ENCODE results near the gene THEMIS2.

Gene THEMIS2

GRCh38 chr1:27894521-27894920 lies 22.2 kb downstream of the THEMIS2 start:
- TF ChIP-seq CTCF (IDR thresholded peaks at IDR 0.05; ENCODE audit: control insufficient read depth, insufficient read depth, low read depth, low read length, missing control alignments), result no peak
- no peak for DNase-seq (ENCODE audit: low read depth)
- no peak overlapping the region for H3K4me3 ChIP-seq (ENCODE audit: control insufficient read depth, low read depth, low read length)

- no peak for DNase-seq (ENCODE audit: low read depth)
- no peak for TF ChIP-seq CTCF (IDR thresholded peaks at IDR 0.05; ENCODE audit: control insufficient read depth, insufficient read depth, low read depth, low read length, missing control alignments)
Measured at GRCh38 chr1:27906759-27907158, 34.4 kb downstream of the THEMIS2 start.

GRCh38 chr1:27912429-27912828 lies 40.1 kb downstream of the THEMIS2 start:
- DNase-seq (ENCODE audit: low read depth), result no peak
- no peak for TF ChIP-seq CTCF (IDR thresholded peaks at IDR 0.05; ENCODE audit: control insufficient read depth, insufficient read depth, low read depth, low read length, missing control alignments)
- no peak overlapping the region for H3K4me3 ChIP-seq (ENCODE audit: control insufficient read depth, low read depth, low read length)

More at GRCh38 chr1:27906759-27907158, 34.4 kb downstream of the THEMIS2 start:
- no peak overlapping the region for H3K4me3 ChIP-seq (ENCODE audit: control insufficient read depth, low read depth, low read length)

- no peak for TF ChIP-seq CTCF (IDR thresholded peaks at IDR 0.05; ENCODE audit: control insufficient read depth, insufficient read depth, low read depth, low read length, missing control alignments)
- H3K4me3 ChIP-seq (ENCODE audit: control insufficient read depth, low read depth, low read length), result no peak overlapping the region; the same call in 1 of the 2 replicates
- no peak for DNase-seq (ENCODE audit: low read depth)
Measured at GRCh38 chr1:27915082-27915575, 42.8 kb downstream of the THEMIS2 start.

GRCh38 chr1:27922272-27922671 lies 49.9 kb downstream of the THEMIS2 start:
- no peak overlapping the region for H3K4me3 ChIP-seq (ENCODE audit: control insufficient read depth, low read depth, low read length)
- no peak for DNase-seq (ENCODE audit: low read depth)
- no peak for TF ChIP-seq CTCF (IDR thresholded peaks at IDR 0.05; ENCODE audit: control insufficient read depth, insufficient read depth, low read depth, low read length, missing control alignments)

GRCh38 chr1:27928216-27928954 lies 56.0 kb downstream of the THEMIS2 start:
- no peak for DNase-seq (ENCODE audit: low read depth)
- peak; percentile 4 for TF ChIP-seq CTCF (IDR thresholded peaks at IDR 0.05; ENCODE audit: control insufficient read depth, insufficient read depth, low read depth, low read length, missing control alignments)
- no peak overlapping the region for H3K4me3 ChIP-seq (ENCODE audit: control insufficient read depth, low read depth, low read length)

Measured in AG09309 (cell line).